Measurements from ENCODE around the gene NAV3.

DNA sequence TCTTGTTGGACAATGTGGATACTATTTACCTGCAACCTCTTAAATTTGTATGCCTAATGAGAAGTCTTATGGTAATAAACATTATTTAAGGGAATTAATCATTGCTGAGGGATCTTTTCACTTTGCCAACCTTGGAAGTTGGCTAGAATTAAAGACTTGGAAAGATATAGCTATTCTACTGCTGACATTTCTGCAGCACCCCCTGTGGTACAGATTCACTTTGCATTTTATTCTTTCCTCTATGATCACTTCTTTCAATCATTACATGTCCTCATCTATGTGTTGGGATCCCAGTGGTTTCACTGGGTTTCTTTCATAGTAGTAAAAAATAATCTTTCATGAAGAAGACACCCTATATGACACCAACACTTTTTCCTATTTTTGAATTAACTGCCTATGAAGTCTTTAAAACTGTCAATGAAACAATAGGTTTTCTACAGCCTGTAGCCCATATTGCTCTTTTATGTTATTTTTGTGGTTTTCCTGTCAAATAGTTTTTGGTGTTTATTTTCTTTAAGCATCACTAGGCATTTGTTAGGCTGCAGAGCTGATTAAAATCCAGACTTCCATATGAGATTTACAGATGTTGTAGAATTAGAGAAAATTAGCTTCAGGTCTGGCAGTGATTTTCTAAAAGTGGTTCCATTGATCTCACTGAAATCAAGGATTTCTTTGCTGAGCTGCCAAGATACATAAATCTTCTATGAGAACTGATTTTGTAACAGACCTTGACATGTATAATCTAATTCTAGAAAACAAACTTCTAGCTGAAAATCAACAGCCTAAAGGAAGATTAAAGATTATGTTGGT lies 256.1 kb downstream of the NAV3 start:
- TF ChIP-seq, protein P1, sequence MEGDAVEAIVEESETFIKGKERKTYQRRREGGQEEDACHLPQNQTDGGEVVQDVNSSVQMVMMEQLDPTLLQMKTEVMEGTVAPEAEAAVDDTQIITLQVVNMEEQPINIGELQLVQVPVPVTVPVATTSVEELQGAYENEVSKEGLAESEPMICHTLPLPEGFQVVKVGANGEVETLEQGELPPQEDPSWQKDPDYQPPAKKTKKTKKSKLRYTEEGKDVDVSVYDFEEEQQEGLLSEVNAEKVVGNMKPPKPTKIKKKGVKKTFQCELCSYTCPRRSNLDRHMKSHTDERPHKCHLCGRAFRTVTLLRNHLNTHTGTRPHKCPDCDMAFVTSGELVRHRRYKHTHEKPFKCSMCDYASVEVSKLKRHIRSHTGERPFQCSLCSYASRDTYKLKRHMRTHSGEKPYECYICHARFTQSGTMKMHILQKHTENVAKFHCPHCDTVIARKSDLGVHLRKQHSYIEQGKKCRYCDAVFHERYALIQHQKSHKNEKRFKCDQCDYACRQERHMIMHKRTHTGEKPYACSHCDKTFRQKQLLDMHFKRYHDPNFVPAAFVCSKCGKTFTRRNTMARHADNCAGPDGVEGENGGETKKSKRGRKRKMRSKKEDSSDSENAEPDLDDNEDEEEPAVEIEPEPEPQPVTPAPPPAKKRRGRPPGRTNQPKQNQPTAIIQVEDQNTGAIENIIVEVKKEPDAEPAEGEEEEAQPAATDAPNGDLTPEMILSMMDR (conservative IDR thresholded peaks at IDR 0.05; ENCODE audit: low read length): 0 out of 2 replicates have a peak, but pooled peaks have one; percentile 7
- no peak for TF ChIP-seq EZH2phosphoT487 (IDR thresholded peaks at IDR 0.05; ENCODE audit: borderline replicate concordance)
